Calu3 (cell line): ENCODE data around the gene SBF2. TPM values are rescaled to one million over a fixed set of nuclear protein-coding genes. Genes with fewer than 3 reads are reported as not detected.

Experiments used
- BruUV-seq: library from RNA; stranded (reverse); fragments of 400-500 nt; replicated peaks from 2 replicates; lab custom pipeline; 2021; lab: Mats Ljungman, UMichigan
- CTCF ChIA-PET: fragments of 300-600 bp; sonication (Branson Sonifier 250); formaldehyde crosslinking; loops from one replicate; lab custom pipeline; 2022; ENCODE audit warnings: antibody characterized with exemption; lab: Charles Lee
- DNase-seq: peaks from one replicate; pipeline ENCODE4 v3.0.0; 2022
- H3K27ac Mint-ChIP-seq: one replicate; pipeline ENCODE4 v1.8.0; 2022; ENCODE audit warnings: mixed read lengths; ENCODE audit not compliant: unreplicated experiment
- H3K27me3 Mint-ChIP-seq: one replicate; pipeline ENCODE4 v1.8.0; 2022; ENCODE audit warnings: mixed read lengths; ENCODE audit not compliant: unreplicated experiment
- H3K36me3 Mint-ChIP-seq: one replicate; pipeline ENCODE4 v1.8.0; 2022; ENCODE audit warnings: mild to moderate bottlenecking, moderate library complexity, mixed read lengths; ENCODE audit not compliant: insufficient read depth, unreplicated experiment
- H3K4me1 Mint-ChIP-seq: one replicate; pipeline ENCODE4 v1.8.0; 2022; ENCODE audit warnings: mild to moderate bottlenecking, low read depth, mixed read lengths; ENCODE audit not compliant: unreplicated experiment
- H3K4me3 Mint-ChIP-seq: one replicate; pipeline ENCODE4 v1.8.0; 2022; ENCODE audit warnings: mild to moderate bottlenecking, low read depth, moderate library complexity, mixed read lengths; ENCODE audit not compliant: unreplicated experiment
- H3K9me3 Mint-ChIP-seq: one replicate; pipeline ENCODE4 v1.8.0; 2022; ENCODE audit warnings: low read depth, mixed read lengths; ENCODE audit not compliant: unreplicated experiment
- CTCF ChIP-seq: fragments of 200-600 bp; IDR thresholded peaks from one replicate; pipeline ENCODE4 v1.8.0; 2022; ENCODE audit warnings: antibody characterized with exemption; ENCODE audit not compliant: unreplicated experiment
- intact Hi-C: fragments of 100-400 bp; cut with micrococcal nuclease; formaldehyde crosslinking; loops from one replicate; pipeline ENCODE4 v1.10.0; 2022; ENCODE audit not compliant: unreplicated experiment
- total RNA-seq: library from RNA; stranded (reverse); gene quantifications from 2 replicates; pipeline ENCODE4 v1.2.3, GENCODE V29; 2022

Gene SBF2
- total RNA-seq, 1 experiment from 2014 or later, result 39.0 TPM

DNA sequence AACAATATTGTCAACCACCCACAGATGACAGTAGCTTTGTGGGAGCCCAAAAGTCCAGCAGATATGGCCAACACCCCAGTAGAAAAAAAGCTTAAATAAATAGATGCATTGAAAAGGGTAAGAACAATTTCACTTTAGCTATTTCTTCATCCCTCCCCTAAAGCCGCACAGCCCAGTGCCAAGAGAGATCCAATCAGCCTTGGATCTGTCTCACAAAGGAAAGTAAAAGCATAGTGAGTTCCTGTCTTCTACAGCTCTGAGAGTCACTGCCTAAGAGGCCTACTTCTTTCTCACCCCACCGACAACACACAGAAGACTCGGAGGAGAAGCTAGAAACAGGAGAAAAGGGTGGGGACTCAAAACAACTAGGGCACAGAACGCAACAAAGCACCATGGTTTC, 196.4 kb downstream of the SBF2 start:
- CTCF ChIA-PET, result interaction anchor here (0.6 to 0.7 kb wide), 2 partner anchors 210 to 1826 kb away, joined by 4 read pairs; no protein-coding TSS in a partner anchor
- intact Hi-C loops, result no loop called here

GRCh38 chr11:10096987-10097386, 197.0 kb downstream of the SBF2 start:
- no TSS peak for BruUV-seq
- no peak overlapping the region for H3K27ac Mint-ChIP-seq
- no peaks in the 10 kb centered on the region for H3K9me3 Mint-ChIP-seq
- no peaks in the 10 kb centered on the region for H3K36me3 Mint-ChIP-seq
- TF ChIP-seq CTCF, result no peak
- H3K4me3 Mint-ChIP-seq, result no peak overlapping the region
- H3K27me3 Mint-ChIP-seq, result no peaks in the 10 kb centered on the region
- H3K4me1 Mint-ChIP-seq, result no peaks in the 10 kb centered on the region
- no peak for DNase-seq
- CTCF ChIA-PET, result interaction anchor here (0.6 kb wide), 1 partner anchor 210 kb away, joined by 4 read pairs; no protein-coding TSS in a partner anchor
- intact Hi-C loops, result no loop called here

More for the DNA sequence above, 196.4 kb downstream of the SBF2 start:
- Mint-ChIP-seq H3K27ac (no peak overlapping the region), H3K27me3 (no peaks in the 10 kb centered on the region), H3K4me1 (no peaks in the 10 kb centered on the region), H3K4me3 (no peak overlapping the region), H3K36me3 (no peaks in the 10 kb centered on the region), H3K9me3 (no peaks in the 10 kb centered on the region)
- DNase-seq, result no peak
- no TSS peak for BruUV-seq
- no peak for TF ChIP-seq CTCF

- Mint-ChIP-seq H3K9me3 (no peaks in the 10 kb centered on the region), H3K4me3 (no peak overlapping the region), H3K36me3 (no peaks in the 10 kb centered on the region), H3K27ac (no peak overlapping the region), H3K4me1 (no peaks in the 10 kb centered on the region), H3K27me3 (no peaks in the 10 kb centered on the region)
- BruUV-seq, result no TSS peak
- intact Hi-C loops, result no loop called here
- TF ChIP-seq CTCF, result no peak
- no peak for DNase-seq
- CTCF ChIA-PET, result no interaction called here
Observed at GRCh38 chr11:10095412-10096208, 198.4 kb downstream of the SBF2 start.

- intact Hi-C loops, result no loop called here
- TF ChIP-seq CTCF, result no peak
- CTCF ChIA-PET, result no interaction called here
Observed at GRCh38 chr11:10092426-10092825, 201.6 kb downstream of the SBF2 start.

More at GRCh38 chr11:10092426-10092825, 201.6 kb downstream of the SBF2 start:
- no TSS peak for BruUV-seq
- Mint-ChIP-seq H3K4me1 (no peaks in the 10 kb centered on the region), H3K36me3 (no peaks in the 10 kb centered on the region), H3K27ac (no peak overlapping the region), H3K9me3 (no peaks in the 10 kb centered on the region), H3K4me3 (no peak overlapping the region), H3K27me3 (no peaks in the 10 kb centered on the region)
- DNase-seq, result no peak
